PC-9 (cell line): ENCODE measurements around the gene PRR5.

Experiments used
- CTCF ChIP-seq: fragments of 200-600 bp; sonication (generic); conservative IDR thresholded peaks from 2 replicates; pipeline ENCODE4 v1.6.1; 2017; ENCODE audit warnings: mixed run types, antibody characterized with exemption, mild to moderate bottlenecking, moderate library complexity
- EZH2 ChIP-seq: fragments of 200-600 bp; sonication (generic); IDR thresholded peaks from 2 replicates; pipeline ENCODE4 v1.8.0; 2017; ENCODE audit warnings: antibody characterized with exemption, low read depth

GRCh38 chr22:44783581-44783980 lies 81.6 kb downstream of the PRR5 start:
- TF ChIP-seq CTCF = no peak
- TF ChIP-seq EZH2 = no peak
